Measurements from ENCODE around the gene DOCK2.

GRCh38 chr5:169777159-169777558, 140.1 kb downstream of the DOCK2 start:
- TF ChIP-seq EZH2 (IDR thresholded peaks at IDR 0.05; ENCODE audit: low read length, missing control alignments) (no peak), CTCF (conservative IDR thresholded peaks at IDR 0.05 in 1 of 2, IDR thresholded peaks at IDR 0.05 in 1 of 2; ENCODE audit: low read depth in 1 of 2, low read length in 2 of 2) (no peak)

Data from fibroblast of lung (primary cell).